K562 (cell line): ENCODE data around the gene RARRES2. TPM values are rescaled to one million over a fixed set of nuclear protein-coding genes. Genes with fewer than 3 reads are reported as not detected.

Experiments used
- ATF1 ChIP-seq, 2 experiments: fragments of 450-650 bp in 1 of 2; IDR thresholded peaks; 2 replicates each; pipeline ENCODE4 v1.6.1; 2016; ENCODE audit warnings: missing compliant biosample characterization in 1 of 2, missing genetic modification characterization in 1 of 2
- CHCHD3 ChIP-seq: fragments of 250-450 bp; sonication (Bioruptor Pico); IDR thresholded peaks from 2 replicates; pipeline ENCODE4 v2.1.2; 2022; ENCODE audit warnings: mild to moderate bottlenecking
- CHD4 ChIP-seq: fragments of 200-600 bp; sonication (generic); IDR thresholded peaks from 3 replicates; pipeline ENCODE4 v1.6.1; 2012; ENCODE audit warnings: low read depth, mild to moderate bottlenecking, mixed read lengths, low read length, inconsistent platforms; ENCODE audit not compliant: insufficient read depth, insufficient replicate concordance, poor library complexity, severe bottlenecking
- CUX1 ChIP-seq: fragments of 200-800 bp; sonication (Bioruptor generic); IDR thresholded peaks from 2 replicates; pipeline ENCODE4 v1.6.1; 2016; ENCODE audit warnings: missing genetic modification characterization, missing compliant biosample characterization
- FUS ChIP-seq: fragments of 200-400 bp; formaldehyde crosslinking; optimal IDR thresholded peaks from 2 replicates; pipeline ENCODE3; 2017; ENCODE audit warnings: low read depth, low read length
- HDAC3 ChIP-seq: fragments of 450-650 bp; IDR thresholded peaks from 2 replicates; pipeline ENCODE4 v1.6.1; 2018; ENCODE audit warnings: borderline replicate concordance, mild to moderate bottlenecking, moderate library complexity; ENCODE audit not compliant: partially characterized antibody
- HNRNPUL1 ChIP-seq: fragments of 200-400 bp; formaldehyde crosslinking; IDR thresholded peaks from 2 replicates; pipeline ENCODE4 v1.6.1; 2017; ENCODE audit warnings: low read length
- KAT7 ChIP-seq: sonication (generic); formaldehyde crosslinking; IDR thresholded peaks from 2 replicates; pipeline ENCODE4 v1.8.0; 2022; ENCODE audit warnings: missing genetic modification reagents, mild to moderate bottlenecking, borderline replicate concordance
- MAFG ChIP-seq: fragments of 450-650 bp; conservative IDR thresholded peaks from 2 replicates; pipeline ENCODE4 v1.6.1; 2016; ENCODE audit warnings: missing genetic modification characterization, missing compliant biosample characterization
- POLR2B ChIP-seq: fragments of 450-650 bp; IDR thresholded peaks from 2 replicates; pipeline ENCODE4 v1.6.1; 2018; ENCODE audit warnings: low read depth; ENCODE audit not compliant: partially characterized antibody
- SMARCA4 ChIP-seq: fragments of 450-650 bp; IDR thresholded peaks from 2 replicates; pipeline ENCODE4 v1.6.1; 2016
- TAL1 ChIP-seq: fragments of 450-650 bp; IDR thresholded peaks from 2 replicates; pipeline ENCODE4 v1.6.1; 2016; ENCODE audit warnings: mild to moderate bottlenecking
- ZBTB1 ChIP-seq: sonication (generic); formaldehyde crosslinking; IDR thresholded peaks from 2 replicates; pipeline ENCODE4 v1.8.1; 2023; ENCODE audit warnings: missing genetic modification reagents, low read depth, mild to moderate bottlenecking, borderline replicate concordance
- ZBTB7A ChIP-seq: IDR thresholded peaks from 2 replicates; pipeline ENCODE4 v1.6.1; 2011; ENCODE audit warnings: low read depth, mild to moderate bottlenecking, low read length, moderate library complexity, borderline replicate concordance; ENCODE audit not compliant: control insufficient read depth
- ZNF395 ChIP-seq: fragments of 200-800 bp; sonication (Bioruptor generic); IDR thresholded peaks from 2 replicates; pipeline ENCODE4 v1.6.1; 2017; ENCODE audit warnings: missing genetic modification characterization, missing compliant biosample characterization
- polyA plus RNA-seq, 8 experiments: library from polyadenylated mRNA; depleted of rRNA in 4 of 8; stranded (reverse) in 5 of 8; unstranded in 3 of 8; fragments of >200 nt; fragmentation: Nextera tagmentation in 2 of 8; fragmentation: Illumina TruSeq in 1 of 8; extraction: Ambion mirVana in 2 of 8; extraction: Trizol in 1 of 8; gene quantifications; 2 replicates each; pipeline versions ENCODE4 v1.2.1 to v1.2.3, GENCODE V29; 2011 to 2014; ENCODE audit warnings: inconsistent platforms in 1 of 8, missing spikeins in 1 of 8
- total RNA-seq, 7 experiments: library from RNA; depleted of rRNA in 6 of 7; stranded (reverse); fragments of >200 nt in 6 of 7; fragmentation: Illumina TruSeq in 2 of 7; extraction: Trizol in 2 of 7; gene quantifications; 2 replicates each; pipeline versions ENCODE4 v1.2.1 to v1.2.3, GENCODE V29; 2011 to 2021; ENCODE audit warnings: low replicate concordance in 1 of 7
- TF ChIP-seq, protein P1 (sequence below): fragments of 250-450 bp; sonication (Bioruptor Pico); IDR thresholded peaks from 2 replicates; pipeline ENCODE4 v1.8.0; 2022; ENCODE audit warnings: moderate library complexity, mild to moderate bottlenecking, inconsistent platforms
- TF ChIP-seq, protein P2 (sequence below): fragments of 250-450 bp; sonication (Bioruptor Pico); IDR thresholded peaks from 2 replicates; pipeline ENCODE4 v1.9.0; 2021; ENCODE audit warnings: mild to moderate bottlenecking

Gene RARRES2
- total and polyA plus RNA-seq, 9 of the 15 experiments (the other 6 are each of a cell fraction or from before 2014, with no cell fraction given): 0.11 to 1.7 (median 0.23) TPM; not detected in 6

GRCh38 chr7:150379441-150380379 is 38.3 kb upstream of the RARRES2 start (continued):
- TF ChIP-seq ZBTB1 (CRISPR knock-in tag) (no peak), SMARCA4 (peak; percentile 55; the same call in 1 of the 2 replicates), CUX1 (no peak), TAL1 (no peak), FUS (peak; percentile 7), HDAC3 (no peak), MAFG (no peak), CHCHD3 (CRISPR knock-in tag) (no peak), POLR2B (no peak), CHD4 (peak; percentile 76), ZNF395 (CRISPR knock-in tag) (no peak), ATF1 (CRISPR knock-in tag; IDR thresholded peaks at IDR 0.05) (no peak), ATF1 (tag; IDR thresholded peaks at IDR 0.05) (no peak), HNRNPUL1 (no peak), KAT7 (no peak; the same call in 1 of the 2 replicates), ZBTB7A (peak; percentile 66; the same call in 1 of the 2 replicates)
- TF ChIP-seq, protein P1, sequence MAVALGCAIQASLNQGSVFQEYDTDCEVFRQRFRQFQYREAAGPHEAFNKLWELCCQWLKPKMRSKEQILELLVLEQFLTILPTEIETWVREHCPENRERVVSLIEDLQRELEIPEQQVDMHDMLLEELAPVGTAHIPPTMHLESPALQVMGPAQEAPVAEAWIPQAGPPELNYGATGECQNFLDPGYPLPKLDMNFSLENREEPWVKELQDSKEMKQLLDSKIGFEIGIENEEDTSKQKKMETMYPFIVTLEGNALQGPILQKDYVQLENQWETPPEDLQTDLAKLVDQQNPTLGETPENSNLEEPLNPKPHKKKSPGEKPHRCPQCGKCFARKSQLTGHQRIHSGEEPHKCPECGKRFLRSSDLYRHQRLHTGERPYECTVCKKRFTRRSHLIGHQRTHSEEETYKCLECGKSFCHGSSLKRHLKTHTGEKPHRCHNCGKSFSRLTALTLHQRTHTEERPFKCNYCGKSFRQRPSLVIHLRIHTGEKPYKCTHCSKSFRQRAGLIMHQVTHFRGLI (CRISPR knock-in tag): no peak
- TF ChIP-seq, protein P2, sequence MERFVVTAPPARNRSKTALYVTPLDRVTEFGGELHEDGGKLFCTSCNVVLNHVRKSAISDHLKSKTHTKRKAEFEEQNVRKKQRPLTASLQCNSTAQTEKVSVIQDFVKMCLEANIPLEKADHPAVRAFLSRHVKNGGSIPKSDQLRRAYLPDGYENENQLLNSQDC (CRISPR knock-in tag): no peak
